ENCODE data around the gene MVB12B.

- TF ChIP-seq CTCF (conservative IDR thresholded peaks at IDR 0.05 in 1 of 2, IDR thresholded peaks at IDR 0.05 in 1 of 2; ENCODE audit: low read depth in 1 of 2, low read length in 2 of 2) = no peak
- no peak for TF ChIP-seq EZH2 (IDR thresholded peaks at IDR 0.05; ENCODE audit: low read length, missing control alignments)
Observed at GRCh38 chr9:126551812-126552211, 225.2 kb downstream of the MVB12B start.

All from fibroblast of lung (primary cell).